HepG2 (cell line): ENCODE data around the gene PADI1.

Source experiments
- BHLHE40 ChIP-seq: IDR thresholded peaks from 2 replicates; pipeline ENCODE4 v1.6.1; 2011; ENCODE audit warnings: low read length, improper control_type of control experiment
- BRD4 ChIP-seq: sonication (generic); formaldehyde crosslinking; IDR thresholded peaks from 2 replicates; pipeline ENCODE4 v1.4.0; 2020; ENCODE audit warnings: missing genetic modification reagents
- CREB1 ChIP-seq, 2 experiments: fragments of 450-650 bp in 1 of 2; IDR thresholded peaks; 2 replicates each; pipeline ENCODE4 v1.6.1; 2016 to 2017; ENCODE audit warnings: control low read depth in 1 of 2, mild to moderate bottlenecking in 1 of 2, missing compliant biosample characterization in 1 of 2, missing genetic modification characterization in 1 of 2
- CTCF ChIP-seq: sonication (generic); formaldehyde crosslinking; IDR thresholded peaks from 2 replicates; pipeline ENCODE4 v1.5.0; 2020; ENCODE audit warnings: mild to moderate bottlenecking, missing genetic modification reagents, moderate library complexity
- DBP ChIP-seq: sonication (generic); formaldehyde crosslinking; IDR thresholded peaks from 2 replicates; pipeline ENCODE4 v1.4.0; 2020; ENCODE audit warnings: missing genetic modification reagents; ENCODE audit errors: not compliant biosample characterization
- HOXA9 ChIP-seq: sonication (generic); formaldehyde crosslinking; IDR thresholded peaks from 2 replicates; pipeline ENCODE4 v1.8.1; 2022; ENCODE audit warnings: missing genetic modification reagents, mild to moderate bottlenecking, moderate library complexity, borderline replicate concordance
- NCOA5 ChIP-seq: sonication (generic); formaldehyde crosslinking; IDR thresholded peaks from 2 replicates; pipeline ENCODE4 v1.4.0; 2020; ENCODE audit warnings: missing genetic modification reagents
- NFE2L1 ChIP-seq: sonication (generic); formaldehyde crosslinking; IDR thresholded peaks from 2 replicates; pipeline ENCODE4 v1.4.0; 2020; ENCODE audit warnings: missing genetic modification reagents, mild to moderate bottlenecking, borderline replicate concordance
- RBAK ChIP-seq: sonication (generic); formaldehyde crosslinking; IDR thresholded peaks from 2 replicates; pipeline ENCODE4 v1.5.1; 2020; ENCODE audit warnings: mild to moderate bottlenecking, missing genetic modification reagents
- SALL2 ChIP-seq: sonication (generic); formaldehyde crosslinking; IDR thresholded peaks from 2 replicates; pipeline ENCODE4 v1.8.1; 2023; ENCODE audit warnings: mild to moderate bottlenecking, missing genetic modification reagents, inconsistent platforms
- ZNF143 ChIP-seq: sonication (generic); formaldehyde crosslinking; IDR thresholded peaks from 2 replicates; pipeline ENCODE4 v1.4.0; 2020; ENCODE audit warnings: missing genetic modification reagents
- ZNF326 ChIP-seq: sonication (generic); formaldehyde crosslinking; IDR thresholded peaks from 2 replicates; pipeline ENCODE4 v1.4.0; 2020; ENCODE audit warnings: missing genetic modification reagents, borderline replicate concordance
- TF ChIP-seq, protein P1 (sequence below): conservative IDR thresholded peaks from 2 replicates; pipeline ENCODE4 v1.6.1; 2018; ENCODE audit warnings: missing genetic modification reagents
- TF ChIP-seq, protein P2 (sequence below): sonication (generic); formaldehyde crosslinking; IDR thresholded peaks from 2 replicates; pipeline ENCODE4 v1.4.0; 2020; ENCODE audit warnings: mild to moderate bottlenecking, missing genetic modification reagents

DNA sequence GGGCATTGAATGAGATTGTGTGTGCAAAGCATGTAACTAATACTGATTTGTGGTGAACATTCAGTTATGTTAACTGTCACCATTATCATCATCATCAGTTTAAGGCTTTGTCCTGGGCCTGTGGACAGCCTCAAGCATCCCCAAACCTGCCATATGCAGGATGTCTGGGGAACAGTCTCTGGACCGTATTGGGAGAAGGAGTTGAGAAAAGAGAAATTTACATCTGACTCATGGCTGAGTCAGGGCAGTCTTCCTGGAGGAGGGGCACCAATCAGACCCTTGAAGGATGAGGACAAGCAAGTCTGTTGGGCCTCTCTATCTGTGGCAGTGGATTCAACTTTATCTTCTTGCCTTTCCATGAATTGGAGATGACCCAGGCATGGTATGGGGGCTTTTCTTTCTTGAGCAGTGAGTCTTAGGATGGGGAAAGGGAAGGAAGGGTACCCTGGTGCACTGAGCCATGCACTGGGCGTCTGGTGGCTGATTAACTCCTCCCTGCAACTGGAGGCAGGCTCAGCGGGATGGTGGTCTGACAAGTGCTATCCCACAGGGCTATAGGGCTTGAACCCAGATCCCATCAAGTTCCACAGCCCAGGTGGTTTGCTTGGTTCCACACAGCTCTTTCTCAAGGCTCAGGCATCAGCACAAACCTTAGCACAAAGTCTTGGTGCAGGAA is 46.9 kb downstream of the PADI1 start:
- TF ChIP-seq HOXA9 (CRISPR knock-in tag) (no peak), NCOA5 (CRISPR knock-in tag) (no peak), DBP (CRISPR knock-in tag) (no peak), RBAK (CRISPR knock-in tag) (no peak), BRD4 (no peak), SALL2 (CRISPR knock-in tag) (no peak), CTCF (CRISPR knock-in tag) (no peak), NFE2L1 (CRISPR knock-in tag) (no peak), BHLHE40 (no peak), ZNF326 (no peak), ZNF143 (no peak), CREB1 (IDR thresholded peaks at IDR 0.05) (no peak), CREB1 (CRISPR knock-in tag; IDR thresholded peaks at IDR 0.05) (no peak)
- TF ChIP-seq, protein P1, sequence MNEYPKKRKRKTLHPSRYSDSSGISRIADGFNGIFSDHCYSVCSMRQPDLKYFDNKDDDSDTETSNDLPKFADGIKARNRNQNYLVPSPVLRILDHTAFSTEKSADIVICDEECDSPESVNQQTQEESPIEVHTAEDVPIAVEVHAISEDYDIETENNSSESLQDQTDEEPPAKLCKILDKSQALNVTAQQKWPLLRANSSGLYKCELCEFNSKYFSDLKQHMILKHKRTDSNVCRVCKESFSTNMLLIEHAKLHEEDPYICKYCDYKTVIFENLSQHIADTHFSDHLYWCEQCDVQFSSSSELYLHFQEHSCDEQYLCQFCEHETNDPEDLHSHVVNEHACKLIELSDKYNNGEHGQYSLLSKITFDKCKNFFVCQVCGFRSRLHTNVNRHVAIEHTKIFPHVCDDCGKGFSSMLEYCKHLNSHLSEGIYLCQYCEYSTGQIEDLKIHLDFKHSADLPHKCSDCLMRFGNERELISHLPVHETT (CRISPR knock-in tag): no peak
- TF ChIP-seq, protein P2, sequence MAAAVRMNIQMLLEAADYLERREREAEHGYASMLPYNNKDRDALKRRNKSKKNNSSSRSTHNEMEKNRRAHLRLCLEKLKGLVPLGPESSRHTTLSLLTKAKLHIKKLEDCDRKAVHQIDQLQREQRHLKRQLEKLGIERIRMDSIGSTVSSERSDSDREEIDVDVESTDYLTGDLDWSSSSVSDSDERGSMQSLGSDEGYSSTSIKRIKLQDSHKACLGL (CRISPR knock-in tag): no peak
